ENCODE data around the gene SFTPD. TPM values are rescaled to one million over a fixed set of nuclear protein-coding genes. Genes with fewer than 3 reads are reported as not detected.

SFTPD gene
- 0.09 to 0.26 TPM (median 0.22 TPM) in 4 of 5 replicates, not detected in the other for total RNA-seq (2022; extraction: Qiagen RNA extraction; ENCODE audit: low read depth)

GRCh38 chr10:79948976-79949722 is at the start of gene SFTPD:
SFTPD (minus strand) TSS chr10:79949105; CDS start chr10:79946659, 2,446 bp downstream.

Other genes starting within 250 kb of the SFTPD start
- gene NUTM2B, start 245.9 kb downstream of the SFTPD start, total RNA-seq (2022; extraction: Qiagen RNA extraction; ENCODE audit: low read depth): 0.16 to 0.69 TPM (median 0.34 TPM) in 5 replicates
- gene NUTM2E, start 122.4 kb downstream of the SFTPD start, total RNA-seq (2022; extraction: Qiagen RNA extraction; ENCODE audit: low read depth): 0.23 to 0.87 TPM (median 0.43 TPM) in 5 replicates
- gene TMEM254, start 129.6 kb upstream of the SFTPD start, total RNA-seq (2022; extraction: Qiagen RNA extraction; ENCODE audit: low read depth): 17.2 to 22.3 TPM (median 17.9 TPM) in 5 replicates
- gene PLAC9, start 183.6 kb upstream of the SFTPD start, total RNA-seq (2022; extraction: Qiagen RNA extraction; ENCODE audit: low read depth): 0.38 TPM in 1 of 5 replicates, not detected in the others

All from A549 treated with GW870086 at 1 μM for 4 hours (cell line).